Measurements from ENCODE around the gene MBD4.

GRCh38 chr3:129433565-129433964 lies 6.2 kb downstream of the MBD4 start:
- TF ChIP-seq CTCF (IDR thresholded peaks at IDR 0.05 in 2 of 3, conservative IDR thresholded peaks at IDR 0.05 in 1 of 3; ENCODE audit: control insufficient read depth in 2 of 3, extremely low read depth in 1 of 3, insufficient read depth in 1 of 3, low read depth in 3 of 3, low read length in 3 of 3) (no peak), EP300 (IDR thresholded peaks at IDR 0.05; ENCODE audit: borderline replicate concordance in 1 of 2, control insufficient read depth in 1 of 2, low read depth in 2 of 2, low read length in 2 of 2) (no peak), NR2F1 (conservative IDR thresholded peaks at IDR 0.05) (no peak), RB1 (IDR thresholded peaks at IDR 0.05; ENCODE audit: borderline replicate concordance) (no peak), SIN3A (IDR thresholded peaks at IDR 0.05; ENCODE audit: low read depth, low read length) (no peak), JUNB (IDR thresholded peaks at IDR 0.05) (no peak), POLR2AphosphoS5 (IDR thresholded peaks at IDR 0.05; ENCODE audit: low read length) (no peak), ATF2 (IDR thresholded peaks at IDR 0.05; ENCODE audit: low read length) (no peak), MXI1 (IDR thresholded peaks at IDR 0.05; ENCODE audit: low read depth, low read length) (no peak), USF1 (IDR thresholded peaks at IDR 0.05; ENCODE audit: borderline replicate concordance, extremely low read length, insufficient read depth, low read depth, low read length) (no peak)

All from GM12878 (cell line).